Activated CD4-positive, alpha-beta T cell treated with anti-CD3 and anti-CD28 coated beads, Interleukin-2, amount 50 U/mL, for 1 hour (primary cell): Measurements from ENCODE around the gene ZNF839.
"Not testable (repeated sequence)": the region's sequence is repeated elsewhere in the genome, so short reads cannot be mapped to it uniquely, and the experiment has no call there.

Experiments used
- DNase-seq: peaks from one replicate; pipeline ENCODE4 v3.0.0-alpha.2; 2020

The ZNF839 gene

DNA sequence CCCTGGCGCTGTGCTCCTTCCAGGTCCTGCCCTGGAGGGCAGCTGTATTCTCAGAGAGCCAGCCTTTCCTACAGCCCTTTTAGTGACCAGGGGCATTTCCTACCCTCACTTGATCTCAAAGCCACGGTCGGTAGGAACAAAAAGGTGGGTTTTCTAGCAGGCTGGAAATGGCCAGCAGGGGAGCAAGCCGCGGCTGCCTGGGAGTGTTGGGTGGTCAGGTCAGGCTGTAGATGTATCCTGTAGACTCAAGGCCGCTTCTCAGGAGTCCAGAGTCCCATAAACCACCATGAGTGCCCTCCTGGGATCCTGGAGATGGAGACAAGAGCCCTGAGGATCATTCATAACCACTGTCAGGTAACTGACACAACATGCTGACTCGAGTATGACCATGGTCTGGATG is 24.5 kb downstream of the ZNF839 start:
- no peak for DNase-seq

DNA sequence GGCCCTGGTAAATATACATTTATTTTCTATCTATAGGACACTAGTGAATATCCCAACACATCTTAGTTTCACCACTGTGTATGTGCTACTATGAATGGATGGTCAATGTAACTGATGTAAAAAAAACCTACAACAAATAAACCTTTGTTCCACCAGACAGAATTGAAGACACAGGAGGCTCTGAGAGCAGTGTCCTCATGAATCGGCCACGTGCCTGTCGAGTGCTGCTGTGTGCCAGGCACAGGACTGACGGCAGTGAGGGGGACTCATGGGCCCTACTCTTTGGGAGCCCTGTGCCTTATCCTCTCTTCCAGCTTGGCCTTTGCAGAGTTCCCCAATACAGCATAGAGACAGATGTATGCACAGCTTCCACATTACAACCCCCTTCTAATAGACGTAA is 24.9 kb downstream of the ZNF839 start:
- DNase-seq = no peak

DNA sequence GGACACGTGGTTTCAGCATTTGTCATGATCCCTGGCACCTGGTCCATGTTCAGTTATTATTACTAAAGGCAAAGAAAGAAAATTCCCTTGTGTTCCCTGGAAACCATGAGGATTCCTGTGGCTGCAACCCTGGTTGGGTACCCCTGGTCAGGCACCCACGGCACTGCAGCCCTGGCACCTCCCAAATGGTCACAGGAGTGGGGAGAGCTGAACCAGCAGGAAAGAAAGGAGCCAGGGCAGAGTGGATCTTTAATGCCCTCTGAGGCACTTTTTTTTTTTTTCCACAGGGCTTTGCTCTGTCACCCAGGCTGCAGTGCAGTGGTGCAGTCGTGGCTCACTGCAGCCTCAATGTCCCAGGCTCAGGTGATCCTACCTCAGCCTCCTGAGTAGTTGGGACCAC is 25.7 kb downstream of the ZNF839 start:
- DNase-seq = no peak

DNA sequence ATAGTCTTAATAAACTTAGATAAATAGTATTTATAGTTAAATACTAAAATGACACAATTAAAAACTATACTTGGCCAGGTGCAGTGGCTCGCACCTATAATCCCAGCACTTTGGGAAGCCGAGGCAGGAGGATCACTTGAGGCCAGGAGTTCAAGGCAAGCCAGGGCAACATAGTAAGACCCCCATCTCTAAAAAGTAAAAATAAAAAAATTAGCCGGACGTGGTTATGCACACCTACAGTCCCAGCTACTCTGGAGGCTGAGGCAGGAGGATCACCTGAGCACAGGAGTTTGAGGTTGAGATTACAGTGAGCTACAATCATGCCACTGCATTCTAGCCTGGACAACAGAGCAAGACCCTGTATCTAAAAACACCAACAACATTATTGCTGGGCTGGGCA is 27.1 kb downstream of the ZNF839 start:
- DNase-seq = no peak

DNA sequence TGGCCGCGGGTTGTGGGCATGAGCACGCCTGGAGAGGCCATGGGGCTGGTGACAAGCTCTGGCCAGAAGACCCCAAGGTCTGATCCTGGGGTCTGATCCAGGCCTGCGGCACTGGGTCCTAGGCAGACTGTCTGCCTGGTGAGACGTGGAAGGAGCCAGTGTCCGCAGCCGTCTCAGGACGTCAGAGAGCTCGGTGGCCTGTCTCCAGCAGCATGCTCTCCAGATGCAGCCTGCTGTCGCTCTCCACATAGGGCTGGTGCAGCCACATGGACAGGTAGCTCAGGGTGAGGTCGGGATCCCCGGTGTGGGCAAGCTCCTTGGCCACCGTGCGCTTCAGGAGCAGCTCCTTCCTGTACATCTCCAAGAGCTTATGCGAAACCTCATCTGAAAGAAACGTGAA is 28.8 kb downstream of the ZNF839 start:
- no peak for DNase-seq

DNA sequence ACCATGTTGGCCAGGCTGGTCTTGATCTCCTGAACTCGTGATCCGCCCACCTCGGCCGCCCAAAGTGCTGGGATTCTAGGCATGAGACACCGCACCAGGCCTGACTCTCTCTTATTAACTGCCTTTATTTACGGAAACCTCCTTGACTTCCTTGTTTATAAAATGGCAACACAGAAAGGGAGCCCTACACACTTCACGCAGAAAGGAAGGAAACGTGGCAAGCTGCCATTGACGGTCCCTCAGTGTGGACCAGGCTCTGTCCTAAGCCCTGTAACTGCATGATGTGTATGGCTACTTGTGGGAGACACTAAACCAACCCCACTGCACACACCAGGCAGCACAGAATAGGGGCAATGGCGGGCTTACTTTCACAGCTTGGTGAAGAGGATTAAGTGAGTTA is 31.5 kb downstream of the ZNF839 start:
- no peak for DNase-seq

DNA sequence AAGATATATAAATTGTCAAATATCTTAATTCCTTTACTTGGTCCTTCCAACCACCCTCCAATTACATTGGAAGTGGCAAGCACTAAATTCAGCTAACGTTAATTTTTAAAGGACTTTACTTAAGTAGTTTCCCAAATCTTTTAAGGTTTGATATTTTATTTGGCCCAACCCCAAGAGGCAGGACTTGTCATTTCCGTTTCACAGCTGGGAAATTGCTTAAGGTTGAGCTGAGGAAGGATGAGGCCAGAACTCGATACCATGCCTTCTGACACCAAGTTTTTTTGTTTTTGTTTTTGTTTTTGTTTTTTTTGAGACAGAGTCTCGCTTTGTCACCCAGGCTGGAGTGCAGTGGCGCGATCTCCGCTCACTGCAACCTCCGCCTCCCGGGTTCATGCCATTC is 32.0 kb downstream of the ZNF839 start:
- not testable (repeated sequence) for DNase-seq

DNA sequence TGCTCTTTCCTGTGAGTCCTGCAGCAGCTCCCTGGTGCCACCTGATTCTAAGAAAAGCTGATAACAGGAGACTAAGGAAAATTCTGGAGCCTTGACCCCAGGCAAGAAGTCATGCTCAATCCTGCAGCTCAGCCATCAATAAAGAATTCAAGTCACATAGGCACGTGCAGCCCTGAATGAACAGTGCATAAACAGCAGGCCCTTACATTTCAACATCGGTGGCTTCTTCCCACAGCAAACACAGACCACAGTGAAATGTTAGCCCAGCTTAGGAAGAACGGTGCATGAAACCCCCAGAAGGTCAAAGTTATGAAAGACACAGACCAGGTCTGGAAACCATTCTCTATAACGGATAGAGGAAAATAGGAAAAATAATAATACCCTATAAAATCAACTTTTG is 32.7 kb downstream of the ZNF839 start:
- no peak for DNase-seq

DNA sequence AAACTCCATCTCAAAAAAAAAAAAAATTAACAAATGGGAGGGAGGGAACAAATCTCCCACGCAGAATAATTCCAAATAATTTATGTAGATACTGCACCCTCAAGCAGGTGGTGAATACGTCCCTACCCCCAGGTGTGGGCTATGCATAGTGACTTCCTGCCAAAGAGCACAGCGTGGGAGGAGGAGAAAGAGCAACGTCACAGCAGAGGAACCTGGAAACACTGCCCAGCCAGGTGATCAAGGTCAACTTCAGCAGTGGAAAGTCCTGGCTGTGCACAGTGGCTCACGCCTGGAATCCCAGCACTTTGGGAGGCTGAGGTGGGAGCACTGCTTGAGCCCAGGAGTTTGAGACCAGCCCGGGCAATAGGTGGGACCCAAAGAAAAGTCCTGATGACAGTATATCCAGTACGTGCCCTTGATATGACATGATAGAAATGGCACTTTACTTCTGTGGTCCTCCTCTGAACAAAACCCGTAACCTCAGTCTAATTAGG is 33.6 kb downstream of the ZNF839 start:
- no peak for DNase-seq

DNA sequence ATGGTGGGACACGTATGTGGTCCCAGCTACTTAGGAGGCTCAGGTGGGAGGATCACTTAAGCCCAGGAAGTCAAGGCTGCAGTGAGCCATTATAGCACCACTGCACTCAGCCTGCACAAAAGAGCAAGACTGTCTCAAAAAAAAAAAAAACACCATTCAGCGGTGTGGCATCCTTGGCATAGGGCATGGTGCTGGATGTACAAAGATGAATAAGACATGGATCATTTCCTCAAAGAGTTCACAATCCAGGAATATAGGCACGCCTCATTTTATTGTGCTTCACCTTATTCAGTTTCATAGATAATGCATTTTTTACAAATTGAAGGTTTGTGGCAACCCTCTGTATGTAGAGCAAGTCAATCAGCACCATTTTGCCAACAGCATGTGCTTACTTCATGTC is 36.7 kb downstream of the ZNF839 start:
- DNase-seq = no peak

DNA sequence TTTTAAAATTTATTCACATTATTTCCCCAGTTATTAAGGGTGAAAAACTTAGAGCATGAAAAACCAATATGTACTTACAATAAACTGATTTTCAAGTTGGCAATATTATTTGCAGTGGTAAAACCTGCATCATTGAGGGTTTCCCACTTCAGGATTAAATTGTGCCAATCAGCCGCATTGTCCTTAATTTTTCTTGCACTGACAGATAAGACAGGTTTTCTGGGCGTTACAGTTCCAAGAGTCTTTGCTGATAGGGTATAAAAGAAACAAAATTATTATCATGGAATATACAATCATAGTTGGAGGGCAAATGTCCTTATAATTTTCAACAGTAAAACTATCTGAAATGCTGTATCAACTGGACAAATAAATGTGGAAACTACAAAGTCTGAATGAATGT is 39.8 kb downstream of the ZNF839 start:
- DNase-seq = no peak

DNA sequence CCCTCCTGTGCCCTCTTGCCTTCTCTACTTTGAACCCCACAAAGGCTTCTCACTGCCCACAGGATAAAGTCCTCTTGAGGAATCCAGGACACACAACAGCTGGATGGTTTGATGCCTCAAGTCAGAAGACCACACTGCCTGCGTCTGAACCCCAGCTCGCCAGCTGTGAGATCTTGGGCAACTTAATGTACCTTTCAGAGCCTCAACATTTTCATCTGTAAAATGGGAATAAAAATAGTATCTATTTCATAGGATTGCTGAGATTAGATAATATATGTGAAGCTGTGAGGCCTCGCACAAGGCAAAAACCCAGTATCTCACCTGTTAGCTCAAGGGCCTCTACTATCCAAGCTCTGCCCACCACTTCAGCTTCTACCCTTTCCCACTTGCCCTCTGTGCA is 40.8 kb downstream of the ZNF839 start:
- DNase-seq = no peak

DNA sequence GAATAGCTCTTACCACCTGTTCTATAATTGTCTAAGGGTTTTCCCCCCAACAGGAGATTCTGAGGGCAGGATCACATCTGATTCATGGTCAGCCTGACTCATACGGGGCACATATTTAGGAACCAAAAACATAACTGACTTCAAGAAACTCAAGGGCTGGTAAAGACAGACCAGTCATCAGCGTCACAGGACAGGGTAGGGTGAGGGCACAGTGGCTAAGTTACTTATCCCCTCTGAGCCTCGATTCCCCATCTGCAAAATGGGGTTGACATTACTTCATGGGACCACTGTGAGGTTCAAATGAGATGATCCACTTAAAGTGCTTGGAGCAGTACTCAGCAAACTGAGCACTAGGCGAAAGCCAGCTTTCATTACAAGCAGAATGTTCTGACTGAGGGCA is 42.5 kb downstream of the ZNF839 start:
- peak; percentile 6 for DNase-seq

DNA sequence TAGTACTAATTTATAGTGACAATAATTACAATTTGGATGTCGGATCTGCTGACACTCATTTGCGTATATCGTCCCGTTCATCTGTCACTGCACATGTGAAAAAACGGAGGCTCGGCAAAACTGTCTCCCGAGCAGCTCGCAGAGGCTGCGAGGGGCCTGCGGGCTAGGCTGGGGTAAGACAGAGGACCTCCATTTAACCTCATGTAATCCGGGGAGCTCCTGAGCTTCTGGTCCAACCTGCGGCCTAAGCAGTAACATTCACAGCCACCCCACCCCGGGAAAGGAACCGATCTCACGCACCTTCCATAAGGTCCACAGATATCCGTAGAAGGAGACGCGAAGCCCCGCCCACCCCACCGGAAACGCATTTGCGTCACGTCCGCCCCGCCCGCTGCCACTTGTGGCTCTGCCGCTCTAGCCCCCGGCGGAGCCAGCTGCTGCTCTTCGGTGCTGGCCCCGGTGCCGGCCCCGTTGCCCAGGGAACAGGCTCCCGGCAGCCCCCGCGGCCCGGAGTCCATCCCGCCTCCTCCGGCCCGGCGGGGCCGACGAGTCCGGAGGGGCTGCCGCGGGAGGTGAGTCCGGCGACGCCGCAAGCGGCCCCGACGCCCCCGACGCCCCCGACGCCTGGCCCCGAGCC is 43.1 kb downstream of the ZNF839 start, which contains the start of the genes CINP and TECPR2:
CINP (minus strand) TSS at position 346 of the 637 bp plus-strand sequence; CDS start at position 307, 39 bp downstream.
TECPR2 (plus strand) TSS at position 397 of the 637 bp plus-strand sequence. CDS start 13,781 bp downstream, outside the sequence.
- peak; percentile 97 for DNase-seq

DNA sequence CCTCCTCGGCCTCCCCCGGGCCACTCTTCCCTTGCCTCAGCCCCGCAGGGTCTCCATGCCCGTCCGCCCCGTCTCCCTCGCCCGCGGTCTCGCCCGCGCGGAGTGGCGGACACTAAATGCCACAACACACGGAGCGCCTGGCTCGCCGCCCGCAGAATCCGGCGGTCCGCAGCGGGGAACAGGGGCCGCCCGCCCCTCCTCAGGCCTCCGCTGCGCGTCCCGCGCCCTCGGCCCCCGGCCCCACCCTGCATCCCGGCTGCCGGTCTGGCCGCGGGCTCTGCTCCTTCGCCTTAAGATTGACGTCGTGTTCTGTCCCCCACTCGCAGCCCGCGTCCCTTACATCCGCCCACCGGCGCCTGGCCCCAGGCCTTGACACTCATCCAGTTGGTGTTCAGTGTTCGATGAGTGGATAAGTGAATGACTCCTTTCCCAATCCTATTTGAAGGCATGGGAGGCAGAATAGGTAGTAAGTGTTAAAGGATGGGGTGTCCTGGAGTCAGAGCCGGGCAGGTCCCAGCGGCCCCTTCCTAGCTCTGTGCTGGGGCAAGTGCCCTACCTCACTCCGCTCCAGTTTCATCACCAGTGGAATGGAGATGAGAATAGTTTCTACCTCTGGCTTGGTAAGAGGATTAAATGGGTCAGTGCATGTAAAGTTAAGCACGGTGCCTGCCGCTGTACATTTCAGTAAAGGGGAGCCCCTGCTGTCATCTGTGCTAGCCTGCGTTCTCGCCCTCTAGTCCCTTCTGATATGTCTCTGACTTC is 43.8 kb downstream of the ZNF839 start:
- DNase-seq = peak; percentile 11

DNA sequence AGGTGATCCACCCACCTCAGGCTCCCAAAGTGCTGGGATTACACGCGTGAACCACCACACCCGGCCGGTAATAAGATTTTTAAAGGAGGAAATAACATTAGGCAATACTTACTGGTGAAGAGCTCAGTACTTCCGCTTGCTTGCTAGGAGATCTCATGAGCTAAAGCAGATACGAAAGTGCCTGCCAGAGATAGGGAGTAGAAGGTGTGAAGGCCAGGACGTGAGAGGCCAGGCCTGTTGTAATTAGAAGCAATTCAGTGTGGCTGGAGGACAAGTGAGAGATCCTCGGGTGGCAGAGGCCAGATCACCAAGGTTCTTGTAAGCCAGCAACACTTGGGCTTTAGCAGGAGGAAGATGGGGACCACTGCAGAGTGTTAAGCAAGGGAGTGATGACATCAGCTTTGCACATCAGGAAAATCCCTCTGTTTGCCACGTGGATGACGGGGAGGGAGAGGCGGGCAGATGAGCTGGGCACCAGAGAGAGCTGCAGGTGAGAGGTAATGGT is 50.8 kb downstream of the ZNF839 start:
- no peak for DNase-seq

DNA sequence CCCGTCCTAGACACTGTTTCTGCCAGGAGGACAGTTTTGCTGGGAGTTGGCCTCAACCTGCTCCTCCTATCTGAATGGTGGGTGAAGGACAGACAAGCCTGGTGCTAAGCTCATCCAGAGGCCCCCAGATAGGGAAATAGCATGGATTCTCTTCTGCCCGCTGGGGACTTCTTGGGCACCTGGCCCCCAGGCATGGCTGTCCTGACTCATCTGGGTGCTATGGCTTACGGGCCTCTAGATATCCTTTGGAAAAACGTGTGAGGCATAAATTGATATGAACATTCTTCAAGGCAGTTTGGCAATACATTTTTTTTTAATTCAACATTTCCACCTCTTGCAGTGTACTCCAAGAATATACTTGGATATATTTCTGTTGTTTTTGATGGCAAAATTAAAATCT is 51.8 kb downstream of the ZNF839 start:
- DNase-seq = no peak

DNA sequence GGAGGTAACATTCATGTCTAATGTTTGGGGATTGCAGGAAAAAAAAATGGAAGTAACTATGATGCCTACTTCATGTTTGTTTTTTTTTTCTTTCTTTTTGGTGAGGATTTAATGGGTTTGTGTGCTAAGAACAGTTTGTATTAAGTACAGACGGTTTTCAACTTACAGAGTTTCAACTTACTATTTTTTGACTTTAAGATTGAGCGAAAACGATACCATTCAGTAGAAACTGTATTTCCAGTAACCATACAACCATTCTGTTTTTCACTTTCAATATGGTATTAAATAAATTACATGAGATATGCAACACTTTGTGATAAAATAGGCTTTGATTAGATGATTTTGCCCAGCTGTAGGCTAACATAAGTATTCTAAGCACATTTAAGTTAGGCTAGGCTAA is 53.6 kb downstream of the ZNF839 start:
- no peak for DNase-seq

DNA sequence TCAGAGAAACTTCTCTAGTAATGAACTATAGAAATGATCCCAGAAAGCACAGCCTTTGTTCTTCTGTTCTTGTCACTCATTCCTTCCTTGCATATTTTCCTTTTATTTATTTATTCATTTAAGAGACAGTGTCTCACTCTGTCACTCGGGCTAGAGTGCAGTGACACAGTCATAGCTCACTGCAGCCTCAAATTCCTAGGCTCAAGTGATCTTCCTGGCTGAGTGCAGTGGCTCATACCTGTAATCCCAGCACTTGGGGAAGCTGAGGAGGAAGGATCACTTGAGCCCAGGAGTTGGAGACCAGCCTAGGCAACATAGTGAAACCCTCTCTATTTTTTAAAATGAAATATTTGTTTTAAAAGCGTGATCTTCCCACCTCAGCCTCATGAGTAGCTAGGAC is 54.7 kb downstream of the ZNF839 start:
- no peak for DNase-seq

DNA sequence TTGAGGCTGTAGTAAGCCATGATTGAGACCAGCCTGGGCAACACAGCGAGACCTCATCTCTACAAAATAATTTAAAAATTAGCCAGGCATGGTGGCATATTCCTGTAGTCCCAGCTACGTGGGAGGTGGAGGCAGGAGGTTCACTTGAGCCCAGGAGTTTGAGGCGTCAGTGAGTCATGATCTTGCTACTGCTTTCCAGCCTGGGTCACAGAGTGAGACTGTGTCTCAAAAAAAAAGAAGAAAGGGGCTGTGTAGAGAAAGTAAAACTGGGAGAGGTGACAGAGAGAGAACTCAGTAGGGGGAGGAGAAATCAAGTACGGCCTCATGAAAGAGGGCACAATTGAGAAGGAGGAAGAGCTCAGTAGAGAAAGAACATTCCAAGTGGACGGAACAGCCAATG is 55.6 kb downstream of the ZNF839 start:
- no peak for DNase-seq

DNA sequence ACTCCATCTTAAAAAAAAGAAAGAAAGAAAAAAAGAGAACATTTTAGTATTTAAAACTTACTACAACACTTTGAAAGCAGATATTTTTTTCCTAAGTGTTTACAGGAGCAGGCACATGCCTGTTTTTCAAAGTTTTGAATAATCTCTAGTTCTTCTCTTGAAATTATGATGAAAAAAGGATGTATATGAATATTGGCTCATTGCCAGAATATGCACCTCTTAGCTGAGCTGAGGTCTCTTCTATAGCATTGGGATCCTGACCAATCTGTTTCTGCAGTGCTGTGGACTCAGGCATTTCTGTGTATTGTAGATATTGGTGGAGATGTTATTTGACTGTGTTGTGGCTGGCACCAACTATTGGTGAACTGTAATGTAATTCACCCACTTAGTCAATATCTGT is 58.1 kb downstream of the ZNF839 start:
- DNase-seq = no peak

DNA sequence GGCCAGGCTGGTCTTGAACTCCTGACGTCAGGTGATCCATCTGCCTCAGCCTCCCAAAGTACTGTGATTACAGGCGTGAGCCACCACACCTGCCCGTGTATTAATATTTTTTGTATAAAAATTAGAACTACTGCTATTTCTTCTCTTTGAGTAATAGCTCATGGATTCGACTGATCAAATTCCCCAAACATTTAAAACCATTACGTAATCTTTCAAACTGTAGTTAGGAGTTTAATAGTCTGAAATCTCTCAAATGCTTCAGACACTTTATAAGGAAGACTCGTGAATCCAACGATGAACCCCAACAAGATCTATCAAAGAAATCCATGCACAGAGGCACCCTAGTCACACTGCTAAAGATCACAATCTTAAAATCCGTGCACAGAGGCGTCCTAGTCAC is 59.3 kb downstream of the ZNF839 start:
- DNase-seq = no peak

DNA sequence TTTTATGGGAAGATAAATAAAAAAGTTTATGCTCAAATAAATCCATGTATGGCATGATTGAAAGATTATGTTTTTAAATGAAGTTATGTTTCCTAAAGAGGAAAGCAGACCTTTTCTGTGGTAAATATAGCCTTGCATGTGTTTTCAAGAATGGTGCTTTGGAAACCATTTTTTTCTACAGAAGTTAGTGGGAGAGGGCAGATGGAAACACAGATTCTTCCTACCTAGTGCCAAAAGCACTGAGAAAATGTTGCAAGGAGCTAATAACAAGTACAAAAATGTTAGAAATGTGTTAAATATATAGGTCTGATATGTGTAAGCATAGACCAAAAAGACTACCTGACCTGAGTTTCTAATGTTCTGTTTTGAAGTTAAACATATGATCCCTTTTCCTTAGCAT is 67.5 kb downstream of the ZNF839 start:
- DNase-seq = no peak

DNA sequence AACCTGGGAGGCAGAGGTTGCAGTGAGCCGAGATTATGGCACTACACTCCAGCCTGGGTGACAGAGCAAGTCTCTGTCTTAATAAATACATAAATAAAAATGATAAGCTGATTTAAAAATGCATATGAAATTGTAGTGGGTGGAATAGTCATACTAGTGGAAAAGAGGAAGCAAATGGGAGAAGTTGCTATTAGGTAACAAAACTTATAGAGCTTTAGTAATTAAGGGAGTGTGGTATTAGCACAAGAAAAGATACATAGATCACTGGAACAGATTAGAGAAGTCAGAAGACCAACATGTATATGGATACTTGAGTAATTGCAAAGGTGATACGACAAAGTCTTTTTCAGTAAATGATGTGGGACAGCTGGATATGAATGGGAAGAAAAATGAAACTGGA is 69.7 kb downstream of the ZNF839 start:
- DNase-seq = no peak
